B cell (primary cell): ENCODE data around the gene OBP2B. TPM values are rescaled to one million over a fixed set of nuclear protein-coding genes. Genes with fewer than 3 reads are reported as not detected.

Experiments used
- ATAC-seq: fragments of 200-7000 bp; cut with Tn5 transposase; one replicate; pipeline ENCODE4 v1.10.0; 2021; ENCODE audit warnings: low read depth, mild to moderate bottlenecking, moderate number of reproducible peaks, moderate library complexity
- CTCF ChIA-PET: fragments of 350-600 bp; sonication (Branson Sonifier 250); formaldehyde crosslinking; loops from one replicate; lab custom pipeline; 2021; ENCODE audit warnings: antibody characterized with exemption, inconsistent platforms; lab: Charles Lee
- POLR2A ChIA-PET: fragments of 350-600 bp; sonication (Branson Sonifier 250); formaldehyde crosslinking; loops from one replicate; lab custom pipeline; 2021; ENCODE audit warnings: antibody characterized with exemption; lab: Charles Lee
- DNase-seq: peaks from one replicate; pipeline ENCODE4 v3.0.0; 2013
- H2AFZ ChIP-seq: 2 replicates; pipeline ENCODE4 v1.6.1; 2012; ENCODE audit warnings: mild to moderate bottlenecking, low read depth, low read length; ENCODE audit not compliant: insufficient read depth, poor library complexity, severe bottlenecking
- H3K27ac ChIP-seq, 2 donors: 1 replicate in 1 of 2; 2 replicates in 1 of 2; pipeline ENCODE4 v1.5.1; 2012 to 2013; ENCODE audit warnings: low read length in 2 of 2, mild to moderate bottlenecking in 2 of 2, moderate library complexity in 1 of 2
- H3K27me3 ChIP-seq, 4 experiments: fragments of 200-600 bp in 1 of 4; sonication (generic) in 1 of 4; replicated peaks in 1 of 4; 1 replicate in 2 of 4; 2 replicates in 2 of 4; pipeline versions ENCODE4 v1.6.1 to v1.7.0; 2013 to 2016; ENCODE audit warnings: low read length in 3 of 4, mild to moderate bottlenecking in 2 of 4, mixed read lengths in 1 of 4, moderate library complexity in 1 of 4; ENCODE audit not compliant: insufficient read depth in 4 of 4, control insufficient read depth in 3 of 4; ENCODE audit errors: control extremely low read depth in 1 of 4
- H3K36me3 ChIP-seq, 2 experiments: replicated peaks in 1 of 2; 1 replicate in 1 of 2; 2 replicates in 1 of 2; pipeline versions ENCODE4 v1.6.1 to v1.7.1; 2013; ENCODE audit warnings: low read length in 1 of 2; ENCODE audit not compliant: insufficient read depth in 2 of 2, control insufficient read depth in 1 of 2; ENCODE audit errors: control extremely low read depth in 1 of 2, extremely low read depth in 1 of 2
- H3K4me1 ChIP-seq, 2 donors: fragments of 200-600 bp in 1 of 2; sonication (generic) in 1 of 2; 1 replicate in 1 of 2; 2 replicates in 1 of 2; pipeline versions ENCODE4 v1.5.1 to v1.6.1; 2013 to 2017; ENCODE audit warnings: low read length in 2 of 2; ENCODE audit not compliant: control insufficient read depth in 2 of 2, insufficient read depth in 2 of 2
- H3K4me2 ChIP-seq: replicated peaks from 2 replicates; pipeline ENCODE3; 2012; ENCODE audit warnings: mild to moderate bottlenecking, low read depth, low read length; ENCODE audit not compliant: poor library complexity, severe bottlenecking
- H3K4me3 ChIP-seq, 5 experiments: fragments of 200-600 bp in 1 of 5; sonication (generic) in 1 of 5; 1 replicate in 3 of 5; 2 replicates in 2 of 5; pipeline versions ENCODE4 v1.5.1 to v1.7.0; 2011 to 2016; ENCODE audit warnings: low read length in 4 of 5, mild to moderate bottlenecking in 4 of 5, low read depth in 2 of 5, control low read depth in 1 of 5, moderate library complexity in 1 of 5; ENCODE audit not compliant: insufficient read depth in 1 of 5; ENCODE audit errors: control extremely low read depth in 1 of 5, extremely low read depth in 1 of 5
- H3K79me2 ChIP-seq: fragments of 200-600 bp; sonication (generic); one replicate; pipeline ENCODE4 v1.6.0; 2016; ENCODE audit warnings: low read length; ENCODE audit not compliant: control insufficient read depth, insufficient read depth
- H3K9ac ChIP-seq: fragments of 200-600 bp; sonication (generic); 2 replicates; pipeline ENCODE4 v1.6.1; 2017; ENCODE audit warnings: mild to moderate bottlenecking, low read length, moderate library complexity
- H3K9me3 ChIP-seq, 3 donors: one replicate each; pipeline versions ENCODE4 v1.6.1 to v1.7.1; 2013; ENCODE audit warnings: low read length in 2 of 3; ENCODE audit not compliant: control insufficient read depth in 2 of 3, insufficient read depth in 1 of 3; ENCODE audit errors: control extremely low read depth in 1 of 3
- H4K20me1 ChIP-seq: 2 replicates; pipeline ENCODE4 v1.6.0; 2012; ENCODE audit warnings: mild to moderate bottlenecking, low read length; ENCODE audit not compliant: insufficient read depth, control insufficient read depth, poor library complexity, severe bottlenecking
- H3K27ac Mint-ChIP-seq: one replicate; pipeline ENCODE4 v1.8.0; 2021; ENCODE audit warnings: mixed read lengths
- H3K27me3 Mint-ChIP-seq: one replicate; pipeline ENCODE4 v1.8.0; 2021; ENCODE audit warnings: mixed read lengths
- H3K4me1 Mint-ChIP-seq: one replicate; pipeline ENCODE4 v1.8.0; 2021; ENCODE audit warnings: mixed read lengths
- H3K4me3 Mint-ChIP-seq: one replicate; pipeline ENCODE4 v1.8.0; 2021; ENCODE audit warnings: mixed read lengths
- H3K9me3 Mint-ChIP-seq: one replicate; pipeline ENCODE4 v1.8.0; 2022; ENCODE audit warnings: mixed read lengths; ENCODE audit not compliant: insufficient read depth
- EZH2 ChIP-seq: IDR thresholded peaks from 2 replicates; pipeline ENCODE4 v1.6.1; 2012; ENCODE audit warnings: borderline replicate concordance, low read depth, mild to moderate bottlenecking, moderate library complexity, low read length; ENCODE audit not compliant: insufficient read depth, poor library complexity, severe bottlenecking
- WGBS: methylation state at CpG from one replicate; pipeline ENCODE4 v1.1.5; 2013; ENCODE audit warnings: missing lambda C conversion rate; ENCODE audit not compliant: insufficient coverage; 5-methylcytosine and 5-hydroxymethylcytosine counted together
- intact Hi-C: fragments of 100-400 bp; cut with micrococcal nuclease; formaldehyde crosslinking; loops from one replicate; pipeline ENCODE4 v1.10.0; 2022
- polyA plus RNA-seq: library from polyadenylated mRNA; depleted of rRNA; stranded (reverse); fragments of >200 nt; gene quantifications from 2 replicates; pipeline ENCODE4 v1.2.3, GENCODE V29; 2012
- total RNA-seq, 2 donors: library from RNA; stranded (reverse); fragments of 120-200 nt in 1 of 2; gene quantifications; 1 replicate in 1 of 2; 2 replicates in 1 of 2; pipeline versions ENCODE4 v1.2.3 to v1.2.4, GENCODE V29; 2013 to 2022
- TF ChIP-seq, protein P1 (sequence below): fragments of 200-600 bp; IDR thresholded peaks from one replicate; pipeline ENCODE4 v1.8.0; 2022; ENCODE audit warnings: antibody characterized with exemption, mild to moderate bottlenecking

OBP2B gene
- total and polyA plus RNA-seq, 2 donors (not counting 1 experiment from before 2014, with no cell fraction given) = not detected

DNA sequence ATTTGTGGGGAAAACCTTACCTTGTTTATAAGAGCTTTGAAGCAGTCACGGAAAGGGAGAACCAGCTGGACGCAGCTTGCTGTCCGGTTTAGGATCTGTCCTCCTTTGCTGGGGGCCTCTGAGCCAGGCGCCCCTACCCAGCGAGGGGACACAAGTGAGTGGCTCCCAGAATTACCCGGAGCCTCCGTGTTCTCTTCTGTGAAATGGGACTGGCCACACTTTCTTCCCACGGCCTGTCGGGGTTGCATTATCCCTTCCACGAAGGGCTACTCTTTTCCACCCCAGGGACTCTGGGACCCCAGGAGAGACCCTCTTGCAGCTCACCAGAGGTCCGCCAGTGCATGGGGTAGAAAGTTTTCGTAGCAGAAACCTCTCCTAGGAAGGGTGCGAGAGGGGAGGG lies 44.9 kb downstream of the OBP2B start:
- no peak for ATAC-seq

DNA sequence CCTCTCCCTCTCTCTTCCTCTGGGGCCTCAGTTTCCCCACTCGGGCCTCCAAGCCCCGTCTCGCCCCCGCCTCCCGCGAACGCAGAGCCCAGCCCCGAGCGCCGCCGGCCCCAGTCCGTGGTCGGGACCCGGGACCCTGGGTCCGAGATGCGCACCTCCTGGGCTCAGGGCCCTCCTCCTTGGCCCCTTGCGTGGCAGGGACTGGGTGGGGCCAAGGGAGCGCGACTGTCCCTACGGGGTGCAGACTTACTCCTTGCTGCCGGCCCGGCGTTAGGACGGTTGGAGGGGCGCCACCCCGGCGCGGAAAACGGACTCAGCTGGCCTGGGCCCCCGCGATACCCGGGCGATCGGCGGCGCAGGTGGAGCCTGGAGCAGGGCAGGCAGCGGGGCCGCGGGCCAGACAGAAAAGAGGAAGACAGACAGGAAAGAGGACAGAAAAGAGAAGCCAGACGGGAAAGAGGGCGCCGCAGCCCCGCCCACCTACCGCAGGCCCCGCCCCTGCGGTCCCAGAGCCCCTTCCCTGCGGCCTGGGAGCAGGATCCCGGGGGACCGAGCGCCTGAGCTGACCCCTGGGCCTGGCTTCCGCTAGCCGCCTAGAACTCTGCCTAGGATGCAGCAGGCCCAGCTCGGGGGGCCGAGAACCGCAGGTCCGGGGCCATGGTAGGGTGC lies 45.4 kb downstream of the OBP2B start, which contains the start of gene GBGT1:
Gene GBGT1, minus strand, starts transcription at position 411 of the 669 bp plus-strand sequence. CDS start 1,502 bp downstream, outside the sequence.
- H3K9ac ChIP-seq = peak within 1 kb of the TSS; percentile 89
- TF ChIP-seq EZH2 = no peak
- TF ChIP-seq, protein P1, sequence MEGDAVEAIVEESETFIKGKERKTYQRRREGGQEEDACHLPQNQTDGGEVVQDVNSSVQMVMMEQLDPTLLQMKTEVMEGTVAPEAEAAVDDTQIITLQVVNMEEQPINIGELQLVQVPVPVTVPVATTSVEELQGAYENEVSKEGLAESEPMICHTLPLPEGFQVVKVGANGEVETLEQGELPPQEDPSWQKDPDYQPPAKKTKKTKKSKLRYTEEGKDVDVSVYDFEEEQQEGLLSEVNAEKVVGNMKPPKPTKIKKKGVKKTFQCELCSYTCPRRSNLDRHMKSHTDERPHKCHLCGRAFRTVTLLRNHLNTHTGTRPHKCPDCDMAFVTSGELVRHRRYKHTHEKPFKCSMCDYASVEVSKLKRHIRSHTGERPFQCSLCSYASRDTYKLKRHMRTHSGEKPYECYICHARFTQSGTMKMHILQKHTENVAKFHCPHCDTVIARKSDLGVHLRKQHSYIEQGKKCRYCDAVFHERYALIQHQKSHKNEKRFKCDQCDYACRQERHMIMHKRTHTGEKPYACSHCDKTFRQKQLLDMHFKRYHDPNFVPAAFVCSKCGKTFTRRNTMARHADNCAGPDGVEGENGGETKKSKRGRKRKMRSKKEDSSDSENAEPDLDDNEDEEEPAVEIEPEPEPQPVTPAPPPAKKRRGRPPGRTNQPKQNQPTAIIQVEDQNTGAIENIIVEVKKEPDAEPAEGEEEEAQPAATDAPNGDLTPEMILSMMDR = no peak
- peaks cover 6% of the 10 kb centered on the region for H3K27me3 Mint-ChIP-seq
- peaks cover 27% of the 10 kb centered on the region for H3K4me1 Mint-ChIP-seq
- DNase-seq (peak; percentile 81), ATAC-seq (peak; percentile 84)
- under 1% methylated on average over 56 of the region's 56 CpGs for WGBS
- peak within 1 kb of the TSS; percentile 11 to 86 (median 81) for H3K4me3 ChIP-seq
- H3K27ac ChIP-seq = peak within 1 kb of the TSS; percentile 41 to 78
- peaks cover 19 to 31% of the 10 kb centered on the region in 2 donors for H3K4me1 ChIP-seq
- H3K79me2 ChIP-seq = peaks cover 7% of the 10 kb centered on the region
- peaks cover 7% of the 10 kb centered on the region for H4K20me1 ChIP-seq
- peaks cover 0 to 3% of the 10 kb centered on the region in 2 experiments for H3K36me3 ChIP-seq
- H3K9me3 Mint-ChIP-seq = no peaks in the 10 kb centered on the region
- POLR2A ChIA-PET = no interaction called here
- H3K9me3 ChIP-seq = no peaks in the 10 kb centered on the region
- H3K27me3 ChIP-seq = peaks cover 0 to 8% (median 2%) of the 10 kb centered on the region in 4 experiments
- H3K4me3 Mint-ChIP-seq = peak within 1 kb of the TSS; percentile 91
- H2AFZ ChIP-seq = peak within 1 kb of the TSS; percentile 90
- CTCF ChIA-PET = interaction anchor here (0.5 to 1.0 kb wide), 2 partner anchors 133 to 607 kb away, joined by 3 to 4 read pairs; partner anchors contain the start of gene GTF3C5
- H3K27ac Mint-ChIP-seq = peak within 1 kb of the TSS; percentile 82
- H3K4me2 ChIP-seq = peak within 1 kb of the TSS; percentile 99
- intact Hi-C loops = loop anchor here (2.0 kb wide), 1 partner anchor 15 kb away; no protein-coding TSS in a partner anchor

More for the DNA sequence above, 44.9 kb downstream of the OBP2B start:
- peaks cover 11% of the 10 kb centered on the region for H3K27me3 Mint-ChIP-seq
- peak overlapping the region; percentile 82 for H3K27ac Mint-ChIP-seq
- Histone ChIP-seq H4K20me1 (peaks cover 7% of the 10 kb centered on the region), H3K79me2 (peaks cover 7% of the 10 kb centered on the region), H3K4me2 (peak overlapping the region; percentile 99), H3K4me3 (peak overlapping the region in 4 of 5 experiments; percentile 75 to 86 (median 82)), H3K9ac (peak overlapping the region; percentile 89), H3K36me3 (peaks cover 0 to 3% of the 10 kb centered on the region in 2 experiments), H3K27me3 (peaks cover 0 to 8% (median 2%) of the 10 kb centered on the region in 4 experiments), H3K9me3 (no peaks in the 10 kb centered on the region), H3K27ac (peak overlapping the region; percentile 41 to 78), H2AFZ (peak overlapping the region; percentile 90), H3K4me1 (peaks cover 19 to 31% of the 10 kb centered on the region in 2 donors)
- peaks cover 27% of the 10 kb centered on the region for H3K4me1 Mint-ChIP-seq
- WGBS = 60% methylated on average over 11 of the region's 13 CpGs
- H3K9me3 Mint-ChIP-seq = no peaks in the 10 kb centered on the region
- no peak for TF ChIP-seq EZH2
- ChIA-PET CTCF (interaction anchor here (0.5 to 1.0 kb wide), 2 partner anchors 133 to 606 kb away, joined by 3 to 4 read pairs; partner anchors contain the start of gene GTF3C5), POLR2A (no interaction called here)
- DNase-seq = no peak
- peak overlapping the region; percentile 91 for H3K4me3 Mint-ChIP-seq
- intact Hi-C loops = no loop called here
